Nephron (organoid): Measurements from ENCODE around the gene DNASE1L2.

Experiments
- H3K27ac Mint-ChIP-seq, 3 experiments: 2 replicates each; pipeline ENCODE4 v1.8.0; 2020; ENCODE audit warnings: mixed read lengths in 3 of 3, mild to moderate bottlenecking in 2 of 3, moderate library complexity in 1 of 3
- H3K27me3 Mint-ChIP-seq: 2 replicates; pipeline ENCODE4 v1.8.0; 2021; ENCODE audit warnings: low read depth, mild to moderate bottlenecking, moderate library complexity, mixed read lengths
- H3K36me3 Mint-ChIP-seq: 2 replicates; pipeline ENCODE4 v1.8.0; 2020; ENCODE audit warnings: low read depth, mixed read lengths
- H3K4me1 Mint-ChIP-seq: 2 replicates; pipeline ENCODE4 v1.8.0; 2020; ENCODE audit warnings: mixed read lengths
- H3K4me3 Mint-ChIP-seq, 3 experiments: 2 replicates each; pipeline ENCODE4 v1.8.0; 2020; ENCODE audit warnings: mild to moderate bottlenecking in 3 of 3, mixed read lengths in 3 of 3, moderate library complexity in 2 of 3
- H3K9me3 Mint-ChIP-seq: 2 replicates; pipeline ENCODE4 v1.8.0; 2020; ENCODE audit warnings: mixed read lengths
- CTCF ChIP-seq, 3 experiments: fragments of 200-600 bp; sonication (generic); IDR thresholded peaks; one replicate each; pipeline ENCODE4 v1.5.0; 2021; ENCODE audit warnings: antibody characterized with exemption in 3 of 3; ENCODE audit not compliant: unreplicated experiment in 3 of 3

DNASE1L2 gene

GRCh38 chr16:2277466-2278271, 41.4 kb downstream of the DNASE1L2 start:
- Mint-ChIP-seq H3K27ac (no peak overlapping the region), H3K4me3 (no peak overlapping the region), H3K9me3 (no peaks in the 10 kb centered on the region), H3K36me3 (no peaks in the 10 kb centered on the region), H3K27me3 (peaks cover 3% of the 10 kb centered on the region), H3K4me1 (peaks cover 11% of the 10 kb centered on the region)
- TF ChIP-seq CTCF (IDR thresholded peaks at IDR 0.05; ENCODE audit: unreplicated experiment in 3 of 3) = no peak

GRCh38 chr16:2278272-2278608, 42.0 kb downstream of the DNASE1L2 start:
- no peaks in the 10 kb centered on the region for H3K9me3 Mint-ChIP-seq
- H3K27me3 Mint-ChIP-seq = peaks cover 3% of the 10 kb centered on the region
- no peak overlapping the region for H3K4me3 Mint-ChIP-seq
- peaks cover 11% of the 10 kb centered on the region for H3K4me1 Mint-ChIP-seq
- H3K36me3 Mint-ChIP-seq = no peaks in the 10 kb centered on the region
- no peak for TF ChIP-seq CTCF (IDR thresholded peaks at IDR 0.05; ENCODE audit: unreplicated experiment in 3 of 3)
- H3K27ac Mint-ChIP-seq = no peak overlapping the region

GRCh38 chr16:2278956-2279800, 42.9 kb downstream of the DNASE1L2 start:
- peaks cover 11% of the 10 kb centered on the region for H3K4me1 Mint-ChIP-seq
- no peaks in the 10 kb centered on the region for H3K9me3 Mint-ChIP-seq
- H3K4me3 Mint-ChIP-seq = no peak overlapping the region
- H3K27me3 Mint-ChIP-seq = peaks cover 6% of the 10 kb centered on the region
- no peaks in the 10 kb centered on the region for H3K36me3 Mint-ChIP-seq
- no peak for TF ChIP-seq CTCF (IDR thresholded peaks at IDR 0.05; ENCODE audit: unreplicated experiment in 3 of 3)
- no peak overlapping the region for H3K27ac Mint-ChIP-seq

GRCh38 chr16:2280461-2280860, 44.2 kb downstream of the DNASE1L2 start:
- H3K4me1 Mint-ChIP-seq = peaks cover 11% of the 10 kb centered on the region
- no peak overlapping the region for H3K4me3 Mint-ChIP-seq
- H3K9me3 Mint-ChIP-seq = no peaks in the 10 kb centered on the region
- peaks cover 7% of the 10 kb centered on the region for H3K27me3 Mint-ChIP-seq
- TF ChIP-seq CTCF (IDR thresholded peaks at IDR 0.05; ENCODE audit: unreplicated experiment in 3 of 3) = no peak
- H3K36me3 Mint-ChIP-seq = no peaks in the 10 kb centered on the region
- no peak overlapping the region for H3K27ac Mint-ChIP-seq

GRCh38 chr16:2280981-2281542, 44.8 kb downstream of the DNASE1L2 start:
- TF ChIP-seq CTCF (IDR thresholded peaks at IDR 0.05; ENCODE audit: unreplicated experiment in 3 of 3) = no peak
- H3K4me1 Mint-ChIP-seq = peaks cover 11% of the 10 kb centered on the region
- H3K9me3 Mint-ChIP-seq = no peaks in the 10 kb centered on the region
- no peaks in the 10 kb centered on the region for H3K36me3 Mint-ChIP-seq
- H3K27me3 Mint-ChIP-seq = peaks cover 7% of the 10 kb centered on the region
- H3K27ac Mint-ChIP-seq = no peak overlapping the region
- no peak overlapping the region for H3K4me3 Mint-ChIP-seq
